Raji (cell line): Measurements from ENCODE around the gene PRIMA1.

ENCODE experiments used
- POLR2A ChIP-seq: IDR thresholded peaks from 2 replicates; pipeline ENCODE4 v1.6.1; 2011; ENCODE audit warnings: low read depth, low read length, control low read depth; ENCODE audit not compliant: insufficient read depth

The PRIMA1 gene

GRCh38 chr14:93748208-93749075 lies 39.8 kb downstream of the PRIMA1 start:
- no peak for TF ChIP-seq POLR2A

GRCh38 chr14:93747560-93747959 lies 40.7 kb downstream of the PRIMA1 start:
- no peak for TF ChIP-seq POLR2A

- no peak for TF ChIP-seq POLR2A
Observed at GRCh38 chr14:93747102-93747501, 41.2 kb downstream of the PRIMA1 start.

- no peak for TF ChIP-seq POLR2A
Observed at GRCh38 chr14:93745603-93746273, 42.5 kb downstream of the PRIMA1 start.

- no peak for TF ChIP-seq POLR2A
Observed at GRCh38 chr14:93744876-93745275, 43.4 kb downstream of the PRIMA1 start.

GRCh38 chr14:93744176-93744575 lies 44.1 kb downstream of the PRIMA1 start:
- no peak for TF ChIP-seq POLR2A

GRCh38 chr14:93743270-93744060 lies 44.8 kb downstream of the PRIMA1 start:
- TF ChIP-seq POLR2A: no peak

- no peak for TF ChIP-seq POLR2A
Observed at GRCh38 chr14:93742761-93743160, 45.5 kb downstream of the PRIMA1 start.

GRCh38 chr14:93741556-93742230 lies 46.6 kb downstream of the PRIMA1 start:
- no peak for TF ChIP-seq POLR2A

GRCh38 chr14:93737634-93738033 lies 50.7 kb downstream of the PRIMA1 start:
- no peak for TF ChIP-seq POLR2A

- TF ChIP-seq POLR2A: no peak
Observed at GRCh38 chr14:93736378-93737014, 51.8 kb downstream of the PRIMA1 start.

GRCh38 chr14:93735206-93735605 lies 53.1 kb downstream of the PRIMA1 start:
- TF ChIP-seq POLR2A: no peak

- TF ChIP-seq POLR2A: no peak
Observed at GRCh38 chr14:93734086-93734822, 54.0 kb downstream of the PRIMA1 start.

GRCh38 chr14:93733631-93734030 lies 54.7 kb downstream of the PRIMA1 start:
- TF ChIP-seq POLR2A: no peak
